GM19193 (cell line): ENCODE measurements around the gene HIGD1B.

ENCODE experiments used
- POLR2A ChIP-seq: IDR thresholded peaks from 4 replicates; pipeline ENCODE4 v1.6.1; 2011; ENCODE audit not compliant: insufficient read depth, insufficient read length; ENCODE audit errors: extremely low read depth

The HIGD1B gene

DNA sequence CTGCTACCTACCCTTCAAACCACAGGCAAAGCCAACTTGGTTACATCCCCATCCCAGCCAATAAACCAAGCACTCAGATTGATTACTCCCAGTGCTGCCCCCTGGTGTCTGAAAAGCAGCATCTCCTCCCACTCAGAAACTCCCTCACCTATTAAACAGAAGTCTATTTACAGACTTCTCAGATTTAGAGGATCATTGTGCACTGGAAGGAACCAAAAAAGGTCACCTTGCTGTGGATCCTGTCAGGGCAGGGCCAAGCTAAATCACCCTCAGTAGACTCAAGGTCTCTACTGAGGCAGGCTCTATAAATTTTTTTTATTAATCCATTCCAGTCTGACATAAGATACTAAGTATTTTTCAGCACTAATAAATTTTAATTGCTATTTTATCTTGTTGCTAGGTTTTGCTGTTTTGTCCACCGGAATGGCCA, 17.6 kb downstream of the HIGD1B start:
- no peak for TF ChIP-seq POLR2A

- TF ChIP-seq POLR2A = no peak
Measured at GRCh38 chr17:44865931-44866330, 18.2 kb downstream of the HIGD1B start.

- TF ChIP-seq POLR2A = no peak
Measured at GRCh38 chr17:44867841-44868240, 20.2 kb downstream of the HIGD1B start.

GRCh38 chr17:44871556-44871955, 23.9 kb downstream of the HIGD1B start:
- TF ChIP-seq POLR2A = no peak

- TF ChIP-seq POLR2A = no peak
Measured at GRCh38 chr17:44872131-44872768, 24.6 kb downstream of the HIGD1B start.

DNA sequence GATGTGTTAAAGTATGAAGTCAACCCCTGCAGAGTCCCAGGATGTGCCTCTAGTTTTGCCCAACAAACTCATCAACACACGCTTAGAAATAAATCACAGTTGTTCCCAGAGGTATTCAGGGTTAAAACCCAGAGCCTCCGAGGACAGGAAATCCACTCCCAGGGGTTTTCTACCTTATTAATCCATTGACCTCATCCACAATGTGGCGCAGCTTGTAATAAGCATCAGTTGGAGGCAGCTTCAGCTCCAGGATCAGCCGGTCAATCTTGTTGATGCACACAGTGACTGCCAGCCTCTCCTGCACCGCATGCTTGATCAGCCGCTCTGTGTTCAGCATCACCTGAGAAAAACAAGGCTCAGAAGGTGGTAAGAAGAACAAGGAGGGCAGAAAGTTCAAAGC, 28.1 kb downstream of the HIGD1B start:
- no peak for TF ChIP-seq POLR2A

DNA sequence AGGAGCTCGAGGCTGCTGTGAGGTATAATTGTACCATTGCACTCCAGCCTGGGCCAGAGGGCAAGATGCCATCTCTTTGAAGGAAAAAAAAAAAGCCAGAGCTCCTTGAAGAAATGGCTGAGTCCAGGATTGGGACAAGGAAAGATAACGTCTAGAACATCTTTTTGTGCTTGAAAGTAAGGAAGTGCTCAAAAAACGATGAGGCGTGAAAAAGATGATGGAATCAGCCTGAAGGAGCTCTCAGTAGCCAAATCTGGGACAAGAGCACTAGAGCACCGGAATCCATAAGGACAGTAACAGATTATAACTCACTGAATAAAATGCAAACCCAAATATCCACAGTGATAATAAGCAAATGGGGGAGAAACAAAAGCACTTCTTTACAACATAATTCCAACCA, 29.4 kb downstream of the HIGD1B start:
- TF ChIP-seq POLR2A = no peak

DNA sequence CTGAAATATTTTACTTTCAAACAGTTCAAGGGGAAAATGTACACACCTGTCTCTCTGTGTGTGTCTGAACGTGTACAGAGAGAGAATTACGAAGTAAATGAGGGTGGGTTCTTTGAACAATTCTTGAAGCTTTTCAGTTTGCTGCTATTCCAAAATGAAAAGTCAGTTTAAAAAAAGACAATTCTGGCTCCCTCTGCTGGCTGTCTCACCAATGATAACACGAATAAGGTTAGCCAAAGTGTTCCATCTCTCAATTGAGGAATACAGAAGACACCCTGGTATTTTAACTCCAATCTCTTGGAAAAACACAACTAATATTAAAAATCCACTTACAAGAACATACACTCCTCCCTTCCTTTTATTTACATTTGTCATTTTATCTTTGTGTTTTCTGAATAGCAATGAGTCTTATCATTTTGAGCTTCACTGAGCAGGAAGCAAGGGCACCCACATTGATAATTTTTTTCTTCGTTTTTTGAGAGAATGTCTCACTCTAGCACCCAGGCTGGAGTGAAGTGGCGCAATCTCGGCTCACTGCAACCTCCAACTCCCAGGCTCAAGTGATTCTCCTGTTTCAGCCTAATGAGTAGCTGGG, 31.0 kb downstream of the HIGD1B start:
- TF ChIP-seq POLR2A = no peak

GRCh38 chr17:44879376-44879775, 31.7 kb downstream of the HIGD1B start:
- no peak for TF ChIP-seq POLR2A

DNA sequence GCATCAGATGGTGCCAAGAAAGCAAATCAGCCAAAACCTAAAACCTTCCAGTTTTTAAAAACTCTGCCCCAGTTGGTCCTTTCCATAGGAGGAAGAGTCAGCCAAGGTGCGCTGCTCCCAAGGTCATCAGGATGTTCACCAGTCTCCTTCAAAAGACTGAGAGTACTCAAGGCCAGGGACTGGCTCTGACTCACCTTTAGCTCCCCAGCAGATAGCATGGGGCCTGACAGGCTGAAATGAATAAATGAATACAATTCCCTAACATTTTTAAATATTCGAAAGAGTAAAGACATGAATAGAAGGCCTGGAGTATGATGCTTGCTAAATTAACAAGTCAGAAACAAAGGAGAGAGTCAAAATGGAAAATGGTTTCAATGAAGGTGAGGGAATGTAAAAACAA, 32.4 kb downstream of the HIGD1B start:
- no peak for TF ChIP-seq POLR2A

GRCh38 chr17:44881145-44881544, 33.5 kb downstream of the HIGD1B start:
- no peak for TF ChIP-seq POLR2A

- no peak for TF ChIP-seq POLR2A
Measured at GRCh38 chr17:44884941-44885340, 37.3 kb downstream of the HIGD1B start.

GRCh38 chr17:44887016-44887415, 39.3 kb downstream of the HIGD1B start:
- no peak for TF ChIP-seq POLR2A

DNA sequence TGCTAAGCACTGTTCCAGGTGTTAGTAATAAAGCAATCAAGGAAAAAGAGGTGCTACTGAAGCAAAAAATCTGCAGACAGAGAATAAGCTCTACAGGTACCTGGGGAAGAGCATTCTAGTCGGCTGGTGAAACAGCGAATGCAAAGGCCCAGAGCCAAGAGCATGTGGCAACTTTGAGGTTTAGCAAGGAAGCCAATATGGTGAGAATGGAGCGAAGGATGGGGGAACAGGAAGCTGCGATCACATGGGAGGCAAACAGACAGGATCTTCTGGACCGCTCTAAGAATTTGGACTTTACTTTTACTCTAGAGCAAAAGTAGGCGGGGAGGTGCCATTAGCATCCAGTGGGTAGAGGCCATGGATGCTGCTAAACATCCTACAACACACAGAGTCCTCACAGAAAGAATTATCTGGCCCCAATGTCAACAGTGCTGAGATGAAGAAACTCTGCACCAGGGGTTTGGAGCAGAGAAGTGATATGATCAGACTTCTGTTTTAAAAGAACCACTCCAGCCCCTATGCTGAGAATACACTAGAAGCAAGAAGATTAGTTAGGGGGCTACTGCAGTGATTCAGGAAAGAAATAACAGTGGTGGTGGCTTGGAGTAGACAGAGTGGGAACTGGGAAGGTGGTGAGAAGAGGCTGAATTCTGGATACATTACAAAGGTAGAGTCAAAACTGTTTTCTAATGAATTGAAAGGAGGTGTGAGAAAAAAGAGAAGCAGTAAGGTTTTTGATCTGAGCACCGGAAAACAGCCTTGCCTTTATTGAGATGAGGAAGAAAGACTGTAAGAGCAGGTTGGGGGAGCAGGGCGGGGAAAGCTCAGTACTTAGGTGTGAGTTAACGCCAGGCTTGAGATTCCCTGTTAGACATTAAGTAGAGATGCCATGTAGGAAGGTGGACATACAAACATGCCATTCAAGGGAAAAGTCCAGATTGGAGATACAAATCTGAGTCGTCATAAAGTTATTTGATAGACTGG, 40.6 kb downstream of the HIGD1B start:
- no peak for TF ChIP-seq POLR2A

GRCh38 chr17:44889003-44889402, 41.3 kb downstream of the HIGD1B start:
- no peak for TF ChIP-seq POLR2A
